ENCODE data around the gene PRKCA.

PRKCA gene

DNA sequence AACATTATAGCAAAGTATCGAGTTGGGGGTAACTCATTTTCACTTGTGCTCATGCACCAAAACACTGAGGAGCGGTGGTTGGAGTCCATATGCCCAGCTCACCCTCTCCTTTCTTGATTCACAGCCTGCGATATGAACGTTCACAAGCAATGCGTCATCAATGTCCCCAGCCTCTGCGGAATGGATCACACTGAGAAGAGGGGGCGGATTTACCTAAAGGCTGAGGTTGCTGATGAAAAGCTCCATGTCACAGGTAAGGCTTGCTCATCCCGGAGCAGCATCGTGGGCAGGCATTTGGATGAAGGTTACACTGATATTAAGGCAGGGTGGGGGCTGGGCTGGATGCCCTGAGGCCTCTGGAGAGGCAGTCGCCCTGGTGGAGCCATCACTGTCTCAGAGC is 342.8 kb downstream of the PRKCA start:
- Mint-ChIP-seq H3K27ac (no peak overlapping the region), H3K4me3 (no peak overlapping the region), H3K36me3 (ENCODE audit: low read depth) (peaks cover 91% of the 10 kb centered on the region), H3K9me3 (no peaks in the 10 kb centered on the region), H3K27me3 (no peaks in the 10 kb centered on the region), H3K4me1 (ENCODE audit: low read depth) (peaks cover 14% of the 10 kb centered on the region)
- DNase-seq, result no peak

DNA sequence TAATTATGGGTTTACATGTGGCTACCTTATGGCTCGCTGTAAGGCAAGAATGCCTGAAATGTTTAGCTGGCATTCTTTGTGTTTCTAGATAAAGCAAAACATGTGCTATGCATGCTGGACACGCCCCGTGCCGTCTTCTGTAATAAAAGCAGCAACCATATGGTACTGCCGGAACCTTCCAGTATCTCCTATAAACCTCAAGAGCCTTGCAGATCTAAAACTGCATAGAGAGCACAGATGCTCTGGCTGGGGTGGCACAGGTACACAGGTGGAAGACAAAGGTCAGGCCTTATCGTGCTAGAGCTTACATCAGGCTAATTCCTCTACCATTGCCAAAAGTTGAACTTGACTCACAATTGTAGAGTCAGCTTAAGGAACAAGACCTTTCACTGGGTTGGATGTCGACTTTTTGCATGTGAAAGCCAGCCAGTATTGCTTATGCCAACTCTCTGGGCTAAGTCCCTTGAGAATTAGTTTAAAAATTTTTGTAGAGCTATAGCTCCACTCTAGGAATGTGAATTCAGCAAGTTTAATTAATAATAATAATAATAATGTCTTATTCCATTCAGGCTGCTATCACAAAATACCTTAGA is 345.1 kb downstream of the PRKCA start:
- H3K27ac Mint-ChIP-seq, result no peak overlapping the region
- H3K9me3 Mint-ChIP-seq, result no peaks in the 10 kb centered on the region
- peaks cover 93% of the 10 kb centered on the region for H3K36me3 Mint-ChIP-seq (ENCODE audit: low read depth)
- no peaks in the 10 kb centered on the region for H3K27me3 Mint-ChIP-seq
- peaks cover 19% of the 10 kb centered on the region for H3K4me1 Mint-ChIP-seq (ENCODE audit: low read depth)
- no peak overlapping the region for H3K4me3 Mint-ChIP-seq
- no peak for DNase-seq

- H3K4me1 Mint-ChIP-seq (ENCODE audit: low read depth), result peaks cover 42% of the 10 kb centered on the region
- H3K4me3 Mint-ChIP-seq, result no peak overlapping the region
These were observed 347.6 kb downstream of the PRKCA start for GRCh38 chr17:66649818-66650543.

DNA sequence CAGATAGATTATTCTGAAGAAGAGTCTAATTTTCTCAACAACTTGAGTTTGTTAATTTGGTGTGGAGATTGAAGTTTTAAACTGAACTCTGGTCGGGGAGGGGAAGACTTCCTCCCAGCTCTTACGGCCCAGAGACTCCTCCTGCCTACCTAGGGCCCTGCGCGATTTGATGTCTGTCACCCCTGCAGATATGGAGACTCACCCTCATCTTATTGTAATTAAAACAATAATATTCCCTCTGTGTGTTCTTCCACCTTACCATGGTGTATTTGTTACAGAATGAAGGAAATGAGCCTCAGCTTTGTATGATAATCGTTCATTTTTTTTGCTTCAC is 348.1 kb downstream of the PRKCA start:
- Mint-ChIP-seq H3K27me3 (no peaks in the 10 kb centered on the region), H3K36me3 (ENCODE audit: low read depth) (peaks cover 94% of the 10 kb centered on the region), H3K9me3 (no peaks in the 10 kb centered on the region), H3K27ac (peak overlapping the region; percentile 44), H3K4me1 (ENCODE audit: low read depth) (peaks cover 48% of the 10 kb centered on the region), H3K4me3 (no peak overlapping the region)
- no peak for DNase-seq

More at GRCh38 chr17:66649818-66650543, 347.6 kb downstream of the PRKCA start:
- DNase-seq, result no peak
- Mint-ChIP-seq H3K9me3 (no peaks in the 10 kb centered on the region), H3K36me3 (ENCODE audit: low read depth) (peaks cover 94% of the 10 kb centered on the region), H3K27ac (peak overlapping the region; percentile 44), H3K27me3 (no peaks in the 10 kb centered on the region)

GRCh38 chr17:66652840-66653507 is 350.6 kb downstream of the PRKCA start:
- peaks cover 61% of the 10 kb centered on the region for H3K4me1 Mint-ChIP-seq (ENCODE audit: low read depth)
- peaks cover 14% of the 10 kb centered on the region for H3K9me3 Mint-ChIP-seq

GRCh38 chr17:66654106-66654740 is 351.8 kb downstream of the PRKCA start:
- Mint-ChIP-seq H3K27me3 (no peaks in the 10 kb centered on the region), H3K4me1 (ENCODE audit: low read depth) (peaks cover 61% of the 10 kb centered on the region), H3K9me3 (peaks cover 15% of the 10 kb centered on the region), H3K27ac (no peak overlapping the region), H3K4me3 (no peak overlapping the region), H3K36me3 (ENCODE audit: low read depth) (peaks cover 98% of the 10 kb centered on the region)
- no peak for DNase-seq

More at GRCh38 chr17:66652840-66653507, 350.6 kb downstream of the PRKCA start:
- Mint-ChIP-seq H3K4me3 (no peak overlapping the region), H3K27ac (peak overlapping the region; percentile 48), H3K36me3 (ENCODE audit: low read depth) (peaks cover 95% of the 10 kb centered on the region), H3K27me3 (no peaks in the 10 kb centered on the region)
- DNase-seq, result no peak

DNA sequence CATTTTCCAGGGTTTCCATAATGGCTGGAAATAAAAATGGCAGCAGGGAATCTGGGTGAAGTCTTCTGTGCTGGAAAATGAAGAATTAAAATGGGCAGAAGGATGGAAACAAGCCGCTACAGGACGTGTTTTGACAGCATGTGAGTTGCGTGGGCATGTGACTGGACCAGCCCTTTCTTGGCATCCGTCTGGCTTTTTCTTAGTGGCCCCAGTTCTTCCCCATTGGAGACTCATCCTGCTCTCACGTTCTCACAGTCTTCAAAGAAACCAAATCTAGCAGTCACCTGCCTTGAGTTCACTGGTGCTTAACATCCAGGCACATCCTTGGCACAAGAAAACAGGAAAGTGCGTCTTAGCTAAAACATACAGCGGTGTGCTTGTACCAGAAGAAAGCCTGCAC is 352.4 kb downstream of the PRKCA start:
- Mint-ChIP-seq H3K4me1 (ENCODE audit: low read depth) (peaks cover 59% of the 10 kb centered on the region), H3K4me3 (no peak overlapping the region), H3K27me3 (no peaks in the 10 kb centered on the region), H3K27ac (peak overlapping the region; percentile 19), H3K36me3 (ENCODE audit: low read depth) (peaks cover 97% of the 10 kb centered on the region), H3K9me3 (peaks cover 15% of the 10 kb centered on the region)
- no peak for DNase-seq

- Mint-ChIP-seq H3K4me3 (no peak overlapping the region), H3K4me1 (ENCODE audit: low read depth) (peaks cover 60% of the 10 kb centered on the region), H3K27ac (peak overlapping the region; percentile 50), H3K9me3 (peaks cover 15% of the 10 kb centered on the region), H3K27me3 (no peaks in the 10 kb centered on the region), H3K36me3 (ENCODE audit: low read depth) (peaks cover 93% of the 10 kb centered on the region)
- no peak for DNase-seq
These were observed 353.0 kb downstream of the PRKCA start for GRCh38 chr17:66655461-66655860.

- Mint-ChIP-seq H3K27me3 (no peaks in the 10 kb centered on the region), H3K9me3 (peaks cover 15% of the 10 kb centered on the region), H3K27ac (peak overlapping the region; percentile 50), H3K4me3 (no peak overlapping the region), H3K36me3 (ENCODE audit: low read depth) (peaks cover 90% of the 10 kb centered on the region), H3K4me1 (ENCODE audit: low read depth) (peaks cover 57% of the 10 kb centered on the region)
- DNase-seq, result peak; percentile 57
These were observed 353.4 kb downstream of the PRKCA start for GRCh38 chr17:66655861-66656260.

DNA sequence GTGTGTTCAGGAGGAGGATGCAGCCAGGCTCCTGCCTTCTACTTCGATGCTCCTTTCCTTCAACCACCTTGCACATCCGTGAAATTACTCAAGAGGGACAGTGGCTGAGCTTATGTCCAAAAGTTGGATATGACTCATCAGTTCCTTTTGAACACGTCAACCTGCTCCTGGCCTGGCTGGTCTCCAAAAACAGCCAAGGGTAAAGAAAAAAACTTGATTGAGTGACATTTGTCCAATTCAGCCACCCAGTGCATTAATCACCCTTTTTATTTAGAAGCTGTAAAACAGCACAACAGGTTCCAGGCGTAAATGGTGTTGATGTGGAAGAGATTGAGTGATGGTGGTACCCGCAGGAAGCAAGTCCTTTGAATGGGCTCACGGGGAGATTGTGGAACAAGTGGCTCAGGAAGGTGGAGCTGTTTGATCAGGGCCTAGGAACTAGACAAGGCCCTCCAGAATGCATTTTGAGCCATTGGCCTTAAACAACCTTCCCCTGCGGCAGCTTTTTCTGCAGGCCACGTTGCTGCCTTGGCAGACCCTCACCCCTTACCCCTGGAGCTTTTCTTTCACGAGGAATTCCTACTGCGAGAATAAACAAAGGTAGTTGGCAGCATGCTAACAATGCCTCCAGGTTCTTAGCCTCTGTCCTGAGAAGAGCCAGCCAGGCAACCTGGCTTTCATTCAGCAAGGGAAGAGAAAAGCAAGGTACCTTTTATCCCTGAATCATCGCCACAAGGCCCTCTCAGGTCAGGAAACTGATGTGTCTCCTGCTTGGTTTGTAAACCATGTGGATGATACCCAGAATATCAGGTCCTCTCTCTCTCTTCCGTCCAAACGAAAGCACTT is 359.2 kb downstream of the PRKCA start:
- Mint-ChIP-seq H3K9me3 (peaks cover 8% of the 10 kb centered on the region), H3K4me1 (ENCODE audit: low read depth) (peaks cover 63% of the 10 kb centered on the region), H3K27ac (no peak overlapping the region), H3K36me3 (ENCODE audit: low read depth) (peaks cover 82% of the 10 kb centered on the region), H3K4me3 (no peak overlapping the region), H3K27me3 (no peaks in the 10 kb centered on the region)
- DNase-seq, result no peak

DNA sequence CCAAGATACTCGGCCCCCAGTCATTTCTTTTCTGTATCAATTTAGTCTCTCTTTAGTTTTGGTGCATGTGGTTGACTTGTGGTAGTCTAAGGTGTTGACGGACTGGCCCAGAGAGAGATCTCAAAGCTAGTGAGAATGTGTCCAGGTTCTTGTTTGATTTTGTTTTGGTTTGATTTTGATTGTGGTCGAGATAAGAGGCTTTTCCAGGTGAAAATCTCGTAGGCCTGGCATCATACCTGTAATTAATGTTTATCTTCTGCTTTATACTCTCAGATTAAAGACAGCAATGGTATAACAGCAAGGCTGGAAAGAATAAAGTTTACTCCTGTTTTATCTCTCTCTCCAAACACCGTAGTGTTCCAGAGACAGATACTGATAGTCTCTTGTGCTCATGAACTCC is 360.1 kb downstream of the PRKCA start:
- Mint-ChIP-seq H3K27me3 (no peaks in the 10 kb centered on the region), H3K9me3 (peaks cover 6% of the 10 kb centered on the region), H3K36me3 (ENCODE audit: low read depth) (peaks cover 75% of the 10 kb centered on the region), H3K4me1 (ENCODE audit: low read depth) (peaks cover 72% of the 10 kb centered on the region), H3K4me3 (no peak overlapping the region), H3K27ac (no peak overlapping the region)
- DNase-seq, result no peak

- Mint-ChIP-seq H3K9me3 (no peaks in the 10 kb centered on the region), H3K4me1 (ENCODE audit: low read depth) (peaks cover 76% of the 10 kb centered on the region), H3K27ac (no peak overlapping the region), H3K36me3 (ENCODE audit: low read depth) (peaks cover 75% of the 10 kb centered on the region), H3K27me3 (no peaks in the 10 kb centered on the region), H3K4me3 (no peak overlapping the region)
- DNase-seq, result no peak
These were observed 360.7 kb downstream of the PRKCA start for GRCh38 chr17:66663041-66663606.

GRCh38 chr17:66664336-66664735 is 361.9 kb downstream of the PRKCA start:
- no peaks in the 10 kb centered on the region for H3K27me3 Mint-ChIP-seq
- no peaks in the 10 kb centered on the region for H3K9me3 Mint-ChIP-seq
- H3K27ac Mint-ChIP-seq, result peak overlapping the region; percentile 46
- peaks cover 73% of the 10 kb centered on the region for H3K36me3 Mint-ChIP-seq (ENCODE audit: low read depth)
- peaks cover 83% of the 10 kb centered on the region for H3K4me1 Mint-ChIP-seq (ENCODE audit: low read depth)
- DNase-seq, result no peak
- H3K4me3 Mint-ChIP-seq, result no peak overlapping the region

- no peak overlapping the region for H3K4me3 Mint-ChIP-seq
- peaks cover 68% of the 10 kb centered on the region for H3K36me3 Mint-ChIP-seq (ENCODE audit: low read depth)
- no peak for DNase-seq
- H3K27ac Mint-ChIP-seq, result no peak overlapping the region
- no peaks in the 10 kb centered on the region for H3K27me3 Mint-ChIP-seq
- H3K9me3 Mint-ChIP-seq, result no peaks in the 10 kb centered on the region
- H3K4me1 Mint-ChIP-seq (ENCODE audit: low read depth), result peaks cover 82% of the 10 kb centered on the region
These were observed 362.8 kb downstream of the PRKCA start for GRCh38 chr17:66665194-66665593.

Measured in activated T-cell treated with anti-CD3 and anti-CD28 coated beads, Interleukin-2, amount 50 U/mL, for 24 hours (primary cell).